K562 (cell line): Measurements from ENCODE around the gene ZNF853. TPM values are rescaled to one million over a fixed set of nuclear protein-coding genes. Genes with fewer than 3 reads are reported as not detected.

Experiments used
- ATAC-seq: fragments of 200-7000 bp; cut with Tn5 transposase; 3 replicates; pipeline ENCODE4 v1.9.1; 2020; ENCODE audit warnings: moderate library complexity
- BruUV-seq: library from RNA; stranded (reverse); fragments of 400-500 nt; replicated peaks from 2 replicates; lab custom pipeline; 2021; lab: Mats Ljungman, UMichigan
- CTCF ChIA-PET: fragments of 300-600 bp; formaldehyde crosslinking; extraction: SDS; loops from one replicate; lab custom pipeline; 2021; ENCODE audit warnings: low intra/inter-chr PET ratio; lab: Yijun Ruan, JAX
- POLR2A ChIA-PET: fragments of 300-600, 350-650 bp; sonication (Branson Sonifier 250); formaldehyde crosslinking; extraction: SDS; loops from one replicate; lab custom pipeline; 2021; ENCODE audit warnings: antibody characterized with exemption, inconsistent platforms; lab: Yijun Ruan, JAX
- DNase-seq, 4 experiments: peaks; one replicate each; pipeline versions ENCODE4 v3.0.0 to v3.0.0-alpha.2; 2011 to 2018; ENCODE audit warnings: low spot score in 3 of 4, mixed read lengths in 3 of 4; ENCODE audit errors: extremely low read depth in 1 of 4
- FAIRE-seq: peaks from 2 replicates; lab custom pipeline; 2011; peaks lifted over from hg19 to GRCh38; lab: Jason Lieb, UNC
- H2AFZ ChIP-seq: 2 replicates; pipeline ENCODE4 v1.6.0; 2011; ENCODE audit warnings: low read depth, low read length, control low read depth, inconsistent platforms
- H3K27ac ChIP-seq: fragments of 200-600 bp; 3 replicates; pipeline ENCODE4 v1.8.0; 2011; ENCODE audit warnings: low read depth, mild to moderate bottlenecking, control low read depth, inconsistent platforms, low read length, moderate library complexity, mixed read lengths; ENCODE audit errors: extremely low read depth
- H3K27me3 ChIP-seq, 2 experiments: fragments of 300-600 bp in 1 of 2; 2 replicates in 1 of 2; 3 replicates in 1 of 2; pipeline versions ENCODE4 v1.6.0 to v1.8.0; 2011; ENCODE audit warnings: inconsistent platforms in 2 of 2, low read length in 2 of 2, mild to moderate bottlenecking in 1 of 2, mixed read lengths in 1 of 2, moderate library complexity in 1 of 2; ENCODE audit not compliant: control insufficient read depth in 2 of 2, insufficient read depth in 2 of 2
- H3K36me3 ChIP-seq: fragments of 300-600 bp; 3 replicates; pipeline ENCODE4 v1.8.0; 2011; ENCODE audit warnings: mild to moderate bottlenecking, low read length, inconsistent platforms; ENCODE audit not compliant: control insufficient read depth, insufficient read depth
- H3K4me1 ChIP-seq, 2 experiments: fragments of 200-600 bp in 1 of 2; replicated peaks in 1 of 2; 2 replicates in 1 of 2; 3 replicates in 1 of 2; pipeline versions ENCODE4 v1.5.1 to v1.8.0; 2011; ENCODE audit warnings: inconsistent platforms in 2 of 2, low read length in 2 of 2, mild to moderate bottlenecking in 1 of 2, mixed read lengths in 1 of 2, moderate library complexity in 1 of 2; ENCODE audit not compliant: control insufficient read depth in 2 of 2, insufficient read depth in 2 of 2
- H3K4me2 ChIP-seq: 2 replicates; pipeline ENCODE4 v1.6.1; 2011; ENCODE audit warnings: low read length, control low read depth, inconsistent platforms, mixed read lengths; ENCODE audit not compliant: insufficient read depth
- H3K4me3 ChIP-seq: fragments of 200-600 bp; sonication (generic), shearing (Covaris generic); 2 replicates; pipeline ENCODE4 v1.5.1; 2016; ENCODE audit warnings: control low read depth, inconsistent platforms
- H3K79me2 ChIP-seq: fragments of 200-600 bp; 3 replicates; pipeline ENCODE4 v1.8.0; 2011; ENCODE audit warnings: low read length, inconsistent platforms; ENCODE audit not compliant: control insufficient read depth, insufficient read depth
- H3K9ac ChIP-seq, 2 experiments: 2 replicates each; pipeline versions ENCODE4 v1.6.0 to v1.6.1; 2011; ENCODE audit warnings: low read depth in 2 of 2, low read length in 2 of 2, control low read depth in 1 of 2, inconsistent platforms in 1 of 2, mild to moderate bottlenecking in 1 of 2, mixed read lengths in 1 of 2; ENCODE audit not compliant: insufficient read depth in 1 of 2
- H3K9me1 ChIP-seq: one replicate; pipeline ENCODE4 v1.6.0; 2011; ENCODE audit warnings: inconsistent platforms, mild to moderate bottlenecking, low read length, moderate library complexity; ENCODE audit not compliant: control insufficient read depth, insufficient read depth
- H3K9me3 ChIP-seq: replicated peaks from 2 replicates; pipeline ENCODE4 v1.5.1; 2011; ENCODE audit warnings: low read depth, low read length, inconsistent platforms; ENCODE audit not compliant: control insufficient read depth, insufficient read depth
- H4K20me1 ChIP-seq: replicated peaks from 2 replicates; pipeline ENCODE4 v1.6.1; 2011; ENCODE audit warnings: low read length, inconsistent platforms, mixed read lengths; ENCODE audit not compliant: control insufficient read depth, insufficient read depth
- AFF4 ChIP-seq: sonication (generic); formaldehyde crosslinking; IDR thresholded peaks from 2 replicates; pipeline ENCODE4 v1.8.0; 2023; ENCODE audit warnings: mild to moderate bottlenecking, missing genetic modification reagents
- BRD4 ChIP-seq: fragments of 200-600 bp; sonication (generic); IDR thresholded peaks from 2 replicates; pipeline ENCODE4 v1.6.1; 2017; ENCODE audit warnings: inconsistent platforms
- CHCHD3 ChIP-seq: fragments of 250-450 bp; sonication (Bioruptor Pico); IDR thresholded peaks from 2 replicates; pipeline ENCODE4 v2.1.2; 2022; ENCODE audit warnings: mild to moderate bottlenecking
- ERF ChIP-seq: fragments of 450-650 bp; formaldehyde crosslinking; IDR thresholded peaks from 2 replicates; pipeline ENCODE4 v1.4.0; 2020; ENCODE audit warnings: mild to moderate bottlenecking, mixed read lengths
- GATAD2A ChIP-seq: fragments of 450-650 bp; IDR thresholded peaks from 2 replicates; pipeline ENCODE4 v1.6.1; 2017
- LCOR ChIP-seq: sonication (generic); formaldehyde crosslinking; IDR thresholded peaks from 2 replicates; pipeline ENCODE4 v1.8.0; 2022; ENCODE audit warnings: mild to moderate bottlenecking, missing genetic modification reagents
- MAFK ChIP-seq: IDR thresholded peaks from 2 replicates; pipeline ENCODE4 v1.6.1; 2011; ENCODE audit warnings: low read length, improper control_type of control experiment
- RBM39 ChIP-seq: fragments of 200-400 bp; formaldehyde crosslinking; optimal IDR thresholded peaks from 2 replicates; pipeline ENCODE3; 2018; ENCODE audit warnings: low read depth, low read length
- SMARCB1 ChIP-seq: IDR thresholded peaks from 2 replicates; pipeline ENCODE4 v1.6.1; 2011; ENCODE audit warnings: improper control_type of control experiment, low read depth; ENCODE audit not compliant: insufficient read length
- TARDBP ChIP-seq: fragments of 450-650 bp; IDR thresholded peaks from 2 replicates; pipeline ENCODE4 v1.6.1; 2016
- ZBTB7A ChIP-seq: IDR thresholded peaks from 2 replicates; pipeline ENCODE4 v1.6.1; 2011; ENCODE audit warnings: low read depth, mild to moderate bottlenecking, low read length, moderate library complexity, borderline replicate concordance; ENCODE audit not compliant: control insufficient read depth
- ZNF143 ChIP-seq: sonication (generic); formaldehyde crosslinking; IDR thresholded peaks from 2 replicates; pipeline ENCODE4 v1.9.0; 2022; ENCODE audit warnings: mild to moderate bottlenecking, missing genetic modification reagents
- ZNF507 ChIP-seq: conservative IDR thresholded peaks from 2 replicates; pipeline ENCODE4 v1.6.1; 2017; ENCODE audit warnings: missing genetic modification characterization, missing compliant biosample characterization
- ZNF717 ChIP-seq: fragments of 250-450 bp; sonication (Bioruptor Pico); IDR thresholded peaks from 2 replicates; pipeline ENCODE4 v1.5.0; 2021
- WGBS: fragments of 100-300 bp; shearing (Covaris generic); methylation state at CpG from one replicate; pipeline ENCODE4 v1.1.6; 2016; ENCODE audit warnings: low coverage, mixed read lengths; ENCODE audit not compliant: insufficient coverage; ENCODE audit errors: missing lambda C conversion rate; 5-methylcytosine and 5-hydroxymethylcytosine counted together
- in situ Hi-C: fragments of 300-500 bp; cut with MboI; formaldehyde crosslinking; loops from 4 replicates; pipeline ENCODE4 v1.15.0; 2018; ENCODE audit warnings: inconsistent platforms, mixed read lengths
- intact Hi-C: fragments of 100-400 bp; cut with micrococcal nuclease; formaldehyde crosslinking; loops from 2 replicates; pipeline ENCODE4 v1.14.2; 2022
- polyA plus RNA-seq, 8 experiments: library from polyadenylated mRNA; depleted of rRNA in 4 of 8; stranded (reverse) in 5 of 8; unstranded in 3 of 8; fragments of >200 nt; fragmentation: Nextera tagmentation in 2 of 8; fragmentation: Illumina TruSeq in 1 of 8; extraction: Ambion mirVana in 2 of 8; extraction: Trizol in 1 of 8; gene quantifications; 2 replicates each; pipeline versions ENCODE4 v1.2.1 to v1.2.3, GENCODE V29; 2011 to 2014; ENCODE audit warnings: inconsistent platforms in 1 of 8, missing spikeins in 1 of 8
- total RNA-seq, 7 experiments: library from RNA; depleted of rRNA in 6 of 7; stranded (reverse); fragments of >200 nt in 6 of 7; fragmentation: Illumina TruSeq in 2 of 7; extraction: Trizol in 2 of 7; gene quantifications; 2 replicates each; pipeline versions ENCODE4 v1.2.1 to v1.2.3, GENCODE V29; 2011 to 2021; ENCODE audit warnings: low replicate concordance in 1 of 7
- TF ChIP-seq, protein P1 (sequence below): IDR thresholded peaks from 3 replicates; pipeline ENCODE4 v1.6.1; 2011; ENCODE audit warnings: borderline replicate concordance, mild to moderate bottlenecking; ENCODE audit not compliant: insufficient read length, insufficient read depth
- TF ChIP-seq, protein P2 (sequence below), 2 experiments: IDR thresholded peaks; 2 replicates each; pipeline ENCODE4 v1.6.1; 2012; ENCODE audit warnings: improper control_type of control experiment in 2 of 2, low read depth in 2 of 2, low read length in 2 of 2, borderline replicate concordance in 1 of 2

ZNF853 gene
- total and polyA plus RNA-seq, 9 of the 15 experiments (the other 6 are each of a cell fraction or from before 2014, with no cell fraction given): 0.03 TPM; not detected in 8

- POLR2A ChIA-PET: interaction anchor here (1.1 to 2.2 kb wide), 3 partner anchors 8 to 11 kb away, joined by 3 to 7 read pairs (median 4); no protein-coding TSS in a partner anchor
- no peak for FAIRE-seq
- TF ChIP-seq ZBTB7A (no peak), TARDBP (no peak), SMARCB1 (no peak), LCOR (CRISPR knock-in tag) (no peak), ZNF717 (CRISPR knock-in tag) (no peak), RBM39 (no peak), ZNF507 (tag) (no peak), BRD4 (no peak), CHCHD3 (CRISPR knock-in tag) (no peak), GATAD2A (no peak), ERF (CRISPR knock-in tag) (no peak), AFF4 (CRISPR knock-in tag) (no peak), ZNF143 (no peak), MAFK (no peak)
- TF ChIP-seq, protein P1, sequence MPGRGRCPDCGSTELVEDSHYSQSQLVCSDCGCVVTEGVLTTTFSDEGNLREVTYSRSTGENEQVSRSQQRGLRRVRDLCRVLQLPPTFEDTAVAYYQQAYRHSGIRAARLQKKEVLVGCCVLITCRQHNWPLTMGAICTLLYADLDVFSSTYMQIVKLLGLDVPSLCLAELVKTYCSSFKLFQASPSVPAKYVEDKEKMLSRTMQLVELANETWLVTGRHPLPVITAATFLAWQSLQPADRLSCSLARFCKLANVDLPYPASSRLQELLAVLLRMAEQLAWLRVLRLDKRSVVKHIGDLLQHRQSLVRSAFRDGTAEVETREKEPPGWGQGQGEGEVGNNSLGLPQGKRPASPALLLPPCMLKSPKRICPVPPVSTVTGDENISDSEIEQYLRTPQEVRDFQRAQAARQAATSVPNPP: no peak
- TF ChIP-seq, protein P2, sequence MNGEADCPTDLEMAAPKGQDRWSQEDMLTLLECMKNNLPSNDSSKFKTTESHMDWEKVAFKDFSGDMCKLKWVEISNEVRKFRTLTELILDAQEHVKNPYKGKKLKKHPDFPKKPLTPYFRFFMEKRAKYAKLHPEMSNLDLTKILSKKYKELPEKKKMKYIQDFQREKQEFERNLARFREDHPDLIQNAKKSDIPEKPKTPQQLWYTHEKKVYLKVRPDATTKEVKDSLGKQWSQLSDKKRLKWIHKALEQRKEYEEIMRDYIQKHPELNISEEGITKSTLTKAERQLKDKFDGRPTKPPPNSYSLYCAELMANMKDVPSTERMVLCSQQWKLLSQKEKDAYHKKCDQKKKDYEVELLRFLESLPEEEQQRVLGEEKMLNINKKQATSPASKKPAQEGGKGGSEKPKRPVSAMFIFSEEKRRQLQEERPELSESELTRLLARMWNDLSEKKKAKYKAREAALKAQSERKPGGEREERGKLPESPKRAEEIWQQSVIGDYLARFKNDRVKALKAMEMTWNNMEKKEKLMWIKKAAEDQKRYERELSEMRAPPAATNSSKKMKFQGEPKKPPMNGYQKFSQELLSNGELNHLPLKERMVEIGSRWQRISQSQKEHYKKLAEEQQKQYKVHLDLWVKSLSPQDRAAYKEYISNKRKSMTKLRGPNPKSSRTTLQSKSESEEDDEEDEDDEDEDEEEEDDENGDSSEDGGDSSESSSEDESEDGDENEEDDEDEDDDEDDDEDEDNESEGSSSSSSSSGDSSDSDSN (IDR thresholded peaks at IDR 0.05; ENCODE audit: borderline replicate concordance in 1 of 2, low read depth in 2 of 2, low read length in 2 of 2): no peak
Observed at GRCh38 chr7:6622134-6622710, 6.8 kb downstream of the ZNF853 start.

More at GRCh38 chr7:6622134-6622710, 6.8 kb downstream of the ZNF853 start:
- H3K36me3 ChIP-seq: no peaks in the 10 kb centered on the region
- CTCF ChIA-PET: no interaction called here
- in situ Hi-C loops (no loop called here), intact Hi-C loops (no loop called here)
- ATAC-seq (no peak), DNase-seq (no peak)
- BruUV-seq: no TSS peak
- H2AFZ ChIP-seq: no peak overlapping the region
- H3K4me1 ChIP-seq: peaks cover 0 to 17% of the 10 kb centered on the region in 2 experiments; a peak in 2 of 5 replicates
- no peak overlapping the region for H3K9ac ChIP-seq
- no peaks in the 10 kb centered on the region for H3K9me1 ChIP-seq
- no peaks in the 10 kb centered on the region for H3K9me3 ChIP-seq
- no peaks in the 10 kb centered on the region for H4K20me1 ChIP-seq
- no peak overlapping the region for H3K4me2 ChIP-seq
- WGBS: 63% methylated on average over 25 of the region's 67 CpGs
- H3K27ac ChIP-seq: no peak overlapping the region
- peaks cover 34 to 70% of the 10 kb centered on the region in 2 experiments for H3K27me3 ChIP-seq
- H3K79me2 ChIP-seq: no peaks in the 10 kb centered on the region
- no peak overlapping the region for H3K4me3 ChIP-seq
